GM12864 (cell line): Measurements from ENCODE around the gene MORC1.

Experiments
- DNase-seq: peaks from one replicate; pipeline ENCODE4 v3.0.0-alpha.2; 2011; ENCODE audit warnings: low read depth
- H3K4me3 ChIP-seq: 2 replicates; pipeline ENCODE4 v1.5.1; 2011; ENCODE audit warnings: mild to moderate bottlenecking, low read depth, low read length, control low read depth
- CTCF ChIP-seq: IDR thresholded peaks from 2 replicates; pipeline ENCODE4 v1.5.1; 2011; ENCODE audit warnings: low read depth, mild to moderate bottlenecking, moderate library complexity, low read length, control low read depth, inconsistent platforms; ENCODE audit errors: missing control alignments

The MORC1 gene

GRCh38 chr3:109117939-109118338, at the start of gene MORC1:
TSS of gene MORC1 (minus strand) at chr3:109118134. CDS start at chr3:109118059, 75 bp downstream.
- DNase-seq, result no peak
- no peak for TF ChIP-seq CTCF
- no peak within 1 kb of the TSS for H3K4me3 ChIP-seq

- H3K4me3 ChIP-seq, result no peak overlapping the region
- TF ChIP-seq CTCF, result no peak
- DNase-seq, result no peak
These were observed 48.0 kb upstream of the MORC1 start for GRCh38 chr3:109165905-109166304.

- no peak for TF ChIP-seq CTCF
- DNase-seq, result no peak
- no peak overlapping the region for H3K4me3 ChIP-seq
These were observed 43.7 kb upstream of the MORC1 start for GRCh38 chr3:109161487-109162123.

GRCh38 chr3:109155828-109156227, 37.9 kb upstream of the MORC1 start:
- H3K4me3 ChIP-seq, result no peak overlapping the region
- DNase-seq, result no peak
- no peak for TF ChIP-seq CTCF

- no peak for DNase-seq
- TF ChIP-seq CTCF, result no peak
These were observed 37.0 kb upstream of the MORC1 start for GRCh38 chr3:109154979-109155378.

GRCh38 chr3:109152320-109152719, 34.4 kb upstream of the MORC1 start:
- no peak for TF ChIP-seq CTCF
- no peak for DNase-seq

More at GRCh38 chr3:109154979-109155378, 37.0 kb upstream of the MORC1 start:
- no peak overlapping the region for H3K4me3 ChIP-seq

GRCh38 chr3:109149078-109149477, 31.1 kb upstream of the MORC1 start:
- no peak for DNase-seq
- H3K4me3 ChIP-seq, result no peak overlapping the region
- TF ChIP-seq CTCF, result no peak

More at GRCh38 chr3:109152320-109152719, 34.4 kb upstream of the MORC1 start:
- H3K4me3 ChIP-seq, result no peak overlapping the region
